ENCODE results near the gene CIDEA. TPM values are rescaled to one million over a fixed set of nuclear protein-coding genes. Genes with fewer than 3 reads are reported as not detected.
"Not testable (repeated sequence)": the region's sequence is repeated elsewhere in the genome, so short reads cannot be mapped to it uniquely, and the experiment has no call there.

The CIDEA gene, protein sequence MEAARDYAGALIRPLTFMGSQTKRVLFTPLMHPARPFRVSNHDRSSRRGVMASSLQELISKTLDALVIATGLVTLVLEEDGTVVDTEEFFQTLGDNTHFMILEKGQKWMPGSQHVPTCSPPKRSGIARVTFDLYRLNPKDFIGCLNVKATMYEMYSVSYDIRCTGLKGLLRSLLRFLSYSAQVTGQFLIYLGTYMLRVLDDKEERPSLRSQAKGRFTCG
- under 1 TPM in 2 of 12 donors, not detected in 10; 0.09 to 0.30 TPM for polyA plus RNA-seq (ENCODE audit: insufficient read length in 12 of 12)
- long read RNA-seq, donor 1, result 0 reads
- long read RNA-seq, donor 2, result 0 reads
- long read RNA-seq, donor 3, result 0 reads
- long read RNA-seq, donor 4, result 0 reads
- long read RNA-seq, donor 5, result 0 reads
- long read RNA-seq, donor 6, result 0 reads
- long read RNA-seq, donor 7, result 0 reads
- long read RNA-seq, donor 8, result 0 reads
- long read RNA-seq, donor 9, result 0 reads
- long read RNA-seq, donor 10, result 0 reads
- long read RNA-seq, donor 11, result 0 reads

DNA sequence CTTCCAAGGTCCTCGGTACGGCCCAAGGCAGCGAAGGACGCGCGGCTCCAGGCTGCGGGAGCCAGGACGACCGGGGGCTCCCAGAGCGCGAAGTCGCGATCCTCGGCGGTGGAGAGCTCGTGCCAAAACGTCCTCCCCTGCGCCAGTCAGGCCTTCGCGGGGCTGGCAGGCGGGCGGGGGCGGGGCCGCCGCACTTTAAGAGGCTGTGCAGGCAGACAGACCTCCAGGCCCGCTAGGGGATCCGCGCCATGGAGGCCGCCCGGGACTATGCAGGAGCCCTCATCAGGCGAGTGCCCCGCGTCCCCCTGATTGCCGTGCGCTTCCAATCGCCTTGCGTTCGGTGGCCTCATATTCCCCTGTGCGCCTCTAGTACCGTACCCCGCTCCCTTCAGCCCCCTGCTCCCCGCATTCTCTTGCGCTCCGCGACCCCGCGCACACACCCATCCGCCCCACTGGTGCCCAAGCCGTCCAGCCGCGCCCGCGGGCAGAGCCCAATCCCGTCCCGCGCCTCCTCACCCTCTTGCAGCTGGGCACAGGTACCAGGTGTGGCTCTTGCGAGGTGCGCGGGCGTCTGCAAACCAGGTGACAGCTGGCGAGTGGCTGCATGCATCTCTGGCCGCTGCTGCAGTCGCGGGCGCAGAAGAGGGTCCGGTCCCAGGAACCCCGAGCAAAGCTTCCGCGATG is at the start of gene CIDEA:
CIDEA (plus strand) TSS at position 226 of the 684 bp plus-strand sequence; CDS start at position 249, 23 bp downstream.
- DNase-seq, result no peak

DNA sequence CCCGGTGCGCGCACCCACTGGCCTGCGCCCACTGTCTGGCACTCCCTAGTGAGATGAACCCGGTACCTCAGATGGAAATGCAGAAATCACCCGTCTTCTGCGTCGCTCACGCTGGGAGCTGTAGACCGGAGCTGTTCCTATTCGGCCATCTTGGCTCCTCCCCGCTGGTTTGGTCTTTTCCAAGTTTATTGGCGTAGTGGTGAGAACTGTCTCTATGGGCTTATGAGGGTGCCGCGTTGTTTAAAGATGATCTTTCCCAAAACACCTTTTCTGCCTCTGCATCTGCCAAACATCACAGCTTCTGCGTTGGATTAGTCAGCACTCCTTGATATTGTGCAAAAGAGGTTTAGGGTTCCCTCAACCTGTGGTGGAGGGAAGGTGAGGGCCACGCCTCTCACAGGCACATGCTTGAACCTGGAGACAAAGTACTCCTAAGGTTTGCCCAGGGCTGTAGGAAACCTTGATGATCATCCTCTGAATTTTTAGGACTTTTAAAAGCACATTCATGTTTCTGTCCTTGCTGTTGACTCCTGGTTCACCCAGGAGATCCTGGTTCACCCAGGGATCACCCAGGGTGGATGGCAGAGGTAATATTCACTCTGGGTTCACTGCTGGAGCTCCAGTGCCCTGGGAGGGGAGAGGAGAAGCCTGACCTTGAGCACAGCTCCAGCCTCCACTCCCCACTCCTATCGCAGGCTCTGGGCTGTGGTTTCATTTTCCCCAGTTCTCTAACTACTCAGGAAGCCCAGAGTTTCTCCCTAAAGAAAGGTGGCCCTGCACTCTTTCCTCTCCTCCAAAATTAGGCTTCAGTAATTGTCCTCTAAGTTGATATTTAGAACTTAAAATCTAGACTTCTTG is 45.6 kb upstream of the CIDEA start:
- DNase-seq, result not testable (repeated sequence)

DNA sequence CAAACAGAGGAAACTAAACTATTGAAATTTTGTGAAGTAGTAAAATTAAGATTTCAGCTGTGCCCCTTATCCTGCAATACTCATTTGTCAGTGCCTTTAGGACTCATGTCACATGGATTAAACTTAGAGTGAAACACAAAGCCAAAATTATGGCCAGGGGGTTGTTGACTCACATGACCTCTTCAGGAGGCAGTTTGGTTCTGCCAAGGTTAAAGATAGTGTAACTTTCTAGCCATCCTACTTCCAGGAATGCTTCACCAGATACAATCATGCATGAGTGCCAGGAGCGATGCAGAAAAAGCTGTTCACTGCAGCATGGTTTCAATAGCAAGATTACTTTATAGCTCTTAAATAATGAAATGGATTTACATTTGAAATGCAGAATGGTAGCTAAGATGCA is 41.9 kb upstream of the CIDEA start:
- DNase-seq, result not testable (repeated sequence)

DNA sequence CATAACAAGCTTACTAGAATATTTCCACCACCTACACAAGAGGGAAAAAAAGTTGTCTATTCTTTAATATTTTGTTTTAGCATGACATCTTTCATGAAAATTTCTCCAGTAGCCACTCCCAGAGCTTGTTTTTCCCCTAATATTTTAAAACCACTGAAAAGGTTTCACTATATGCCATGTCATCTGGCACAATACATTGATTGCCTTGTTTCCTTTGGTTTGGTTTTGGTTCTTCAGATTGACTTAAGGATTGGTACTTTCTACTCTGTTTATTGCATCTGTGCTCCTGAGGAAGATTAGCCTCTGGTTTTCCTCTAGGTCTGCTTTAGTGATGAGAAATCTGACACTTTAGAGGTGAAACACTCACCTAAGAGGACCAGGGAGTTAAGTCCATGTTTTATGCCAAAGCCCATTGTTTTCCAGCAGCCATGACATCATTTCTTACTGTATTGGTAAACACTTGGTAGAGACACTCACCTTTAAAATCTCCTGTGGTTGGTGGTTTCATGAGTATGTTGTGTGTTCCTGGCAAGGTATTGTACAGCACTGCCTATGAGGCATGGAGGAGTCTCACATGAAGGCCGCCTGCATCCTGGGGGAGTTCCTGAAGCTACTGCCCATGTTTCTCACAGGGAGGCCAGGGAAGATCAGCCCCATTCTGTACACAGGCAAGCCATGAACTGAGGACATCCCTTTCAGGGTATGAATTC is 39.7 kb upstream of the CIDEA start:
- not testable (repeated sequence) for DNase-seq

DNA sequence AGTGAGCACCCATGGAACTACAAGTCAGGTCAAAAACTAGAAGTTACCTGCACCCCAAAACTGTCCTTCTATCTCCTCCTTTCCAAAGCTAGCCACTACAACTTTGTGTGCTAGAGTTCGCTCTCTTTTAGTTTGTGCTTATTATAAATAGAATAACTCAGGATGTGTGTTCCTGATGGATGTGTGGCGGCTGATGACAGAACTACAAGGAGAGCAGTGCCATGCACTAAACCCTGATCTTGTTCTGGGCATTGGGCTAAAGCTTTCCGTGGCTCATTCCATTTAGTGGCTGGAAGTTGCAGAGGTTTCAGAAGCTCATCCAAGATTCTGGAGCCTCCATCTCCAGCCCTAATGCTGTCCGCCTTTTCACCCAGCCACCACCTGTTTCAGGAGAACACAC is 37.7 kb upstream of the CIDEA start:
- DNase-seq, result not testable (repeated sequence)

DNA sequence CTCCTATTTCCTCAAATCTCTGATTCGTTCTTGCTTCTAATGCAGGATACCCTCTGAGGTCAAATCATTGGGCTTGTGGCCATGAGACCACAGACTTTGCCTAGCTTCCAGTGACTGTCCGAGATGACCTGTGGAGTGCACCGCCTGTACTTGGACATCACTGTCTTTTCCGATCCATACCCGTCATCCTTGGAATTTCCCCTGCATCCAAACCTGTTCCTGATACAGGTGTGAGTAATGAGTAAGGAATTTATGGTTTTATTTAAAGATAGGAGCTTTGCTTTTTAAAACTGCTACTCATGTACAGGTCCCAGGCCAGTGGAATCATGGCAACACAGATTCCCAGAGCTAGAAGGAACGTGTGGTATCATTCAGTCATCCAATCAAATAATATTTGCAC is 35.6 kb upstream of the CIDEA start:
- DNase-seq, result not testable (repeated sequence)

DNA sequence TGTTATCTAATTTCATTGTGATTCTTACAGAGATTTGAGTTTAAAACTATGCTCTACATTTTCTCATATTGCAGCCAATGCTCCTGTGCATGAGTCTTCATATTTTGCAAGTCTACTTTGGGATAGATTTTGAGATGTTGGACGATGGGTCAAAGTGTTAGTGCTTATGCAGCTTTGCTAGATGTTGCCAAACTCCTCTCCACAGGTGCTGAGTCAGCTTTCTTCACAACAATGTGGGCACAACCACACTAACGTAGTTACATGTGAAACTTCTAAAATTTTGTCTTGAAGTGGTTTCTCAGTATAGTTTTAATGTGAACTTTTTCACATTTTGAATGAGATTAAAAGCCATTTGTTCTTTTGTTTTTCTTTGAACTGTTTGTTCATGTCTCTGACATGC is 32.1 kb upstream of the CIDEA start:
- DNase-seq, result not testable (repeated sequence)

DNA sequence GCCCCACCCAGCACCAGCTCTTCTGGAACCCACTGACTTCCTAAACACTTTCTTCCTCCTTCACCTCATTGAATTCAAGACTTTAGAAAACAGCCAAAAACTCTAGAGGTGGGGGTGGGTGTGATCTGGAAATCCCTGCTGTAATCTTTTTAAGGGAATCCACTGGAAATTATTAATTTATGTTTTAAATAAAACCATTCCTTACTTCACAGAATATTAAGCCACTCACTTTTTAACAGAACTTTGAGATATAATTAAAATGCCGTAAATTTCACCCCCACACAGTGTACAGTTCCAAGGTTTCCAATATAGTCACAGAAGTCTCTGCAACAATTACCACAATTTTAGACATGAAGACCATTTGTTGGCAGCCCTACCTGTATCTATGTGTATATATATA is 30.8 kb upstream of the CIDEA start:
- not testable (repeated sequence) for DNase-seq

DNA sequence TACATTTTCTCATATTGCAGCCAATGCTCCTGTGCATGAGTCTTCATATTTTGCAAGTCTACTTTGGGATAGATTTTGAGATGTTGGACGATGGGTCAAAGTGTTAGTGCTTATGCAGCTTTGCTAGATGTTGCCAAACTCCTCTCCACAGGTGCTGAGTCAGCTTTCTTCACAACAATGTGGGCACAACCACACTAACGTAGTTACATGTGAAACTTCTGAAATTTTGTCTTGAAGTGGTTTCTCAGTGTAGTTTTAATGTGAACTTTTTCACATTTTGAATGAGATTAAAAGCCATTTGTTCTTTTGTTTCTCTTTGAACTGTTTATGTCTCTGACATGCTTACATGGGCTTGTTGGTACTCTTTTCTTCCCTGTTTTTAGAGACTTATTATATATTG is 27.4 kb upstream of the CIDEA start:
- not testable (repeated sequence) for DNase-seq

DNA sequence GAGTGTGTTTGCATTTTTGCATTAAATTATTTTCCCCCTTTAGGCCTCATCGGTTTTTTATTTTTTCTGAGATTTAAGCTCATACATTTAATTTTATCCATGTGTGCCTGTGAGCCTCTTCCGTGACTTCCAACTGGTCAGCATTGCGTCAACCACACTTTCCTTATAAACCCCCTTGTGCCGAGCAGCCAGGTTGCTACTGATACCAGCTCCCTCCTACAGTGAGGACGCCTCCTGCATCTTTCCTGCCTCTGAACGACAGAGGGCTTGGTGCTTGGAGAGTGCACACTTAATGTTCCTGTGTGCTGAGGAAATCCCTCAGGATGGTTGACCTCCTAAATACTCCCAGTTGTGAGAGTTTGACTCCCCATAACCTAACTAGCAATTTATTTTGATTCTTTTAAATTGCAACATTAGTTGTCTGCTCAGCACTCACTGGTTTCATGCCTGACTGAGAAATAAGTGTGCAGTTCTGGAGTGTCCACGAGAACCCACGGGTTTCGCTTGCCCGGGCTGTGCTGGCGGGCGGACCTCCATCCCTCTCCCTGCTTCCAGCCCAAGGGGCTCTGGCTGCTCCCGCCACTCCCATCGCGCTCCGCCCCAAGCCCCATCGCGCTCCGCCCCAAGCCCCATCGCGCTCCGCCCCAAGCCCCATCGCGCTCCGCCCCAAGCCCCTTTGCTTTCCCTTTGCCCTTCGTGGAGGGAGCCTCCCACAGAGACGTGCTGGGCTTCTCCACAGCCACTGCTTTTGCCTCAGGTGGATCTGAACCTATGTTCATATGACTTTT is 26.6 kb upstream of the CIDEA start:
- not testable (repeated sequence) for DNase-seq

DNA sequence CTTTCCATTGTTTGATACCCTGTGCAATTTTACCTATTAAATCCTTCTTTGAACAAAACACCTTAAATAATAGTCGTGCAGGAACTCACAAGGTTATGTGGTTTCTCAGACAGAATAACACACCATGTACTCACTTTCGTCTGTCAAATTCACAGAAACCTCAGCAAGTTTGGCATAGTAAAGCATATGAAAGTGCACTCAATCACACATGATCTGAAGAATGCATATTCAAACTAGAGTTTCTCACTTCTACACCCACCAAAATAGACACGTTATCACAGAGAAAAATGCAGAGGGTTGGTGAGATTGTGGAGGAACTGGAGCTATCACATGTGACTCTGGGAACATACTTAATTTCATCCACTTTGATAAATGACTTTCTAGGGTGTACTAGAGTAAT is 25.9 kb upstream of the CIDEA start:
- DNase-seq, result not testable (repeated sequence)

DNA sequence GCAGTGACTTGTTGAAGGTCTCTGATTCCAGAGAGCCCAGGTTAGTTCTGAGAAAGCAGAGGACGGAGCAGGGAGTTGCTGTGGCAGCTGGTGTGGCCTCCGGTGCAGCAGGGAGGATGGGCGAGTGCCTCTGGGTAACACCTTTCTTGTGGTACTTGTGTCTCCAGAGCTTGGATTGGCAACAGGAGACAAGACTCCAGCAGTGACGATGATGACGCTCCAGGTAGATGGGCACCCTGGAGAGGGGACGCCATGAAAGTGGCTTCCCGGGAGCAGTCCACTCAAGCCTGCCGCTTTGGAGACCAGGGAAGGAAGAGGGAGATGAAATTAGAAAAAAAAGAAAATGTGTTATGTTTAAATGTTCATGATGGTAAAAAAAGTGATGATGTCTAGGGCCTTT is 23.6 kb upstream of the CIDEA start:
- DNase-seq, result not testable (repeated sequence)

DNA sequence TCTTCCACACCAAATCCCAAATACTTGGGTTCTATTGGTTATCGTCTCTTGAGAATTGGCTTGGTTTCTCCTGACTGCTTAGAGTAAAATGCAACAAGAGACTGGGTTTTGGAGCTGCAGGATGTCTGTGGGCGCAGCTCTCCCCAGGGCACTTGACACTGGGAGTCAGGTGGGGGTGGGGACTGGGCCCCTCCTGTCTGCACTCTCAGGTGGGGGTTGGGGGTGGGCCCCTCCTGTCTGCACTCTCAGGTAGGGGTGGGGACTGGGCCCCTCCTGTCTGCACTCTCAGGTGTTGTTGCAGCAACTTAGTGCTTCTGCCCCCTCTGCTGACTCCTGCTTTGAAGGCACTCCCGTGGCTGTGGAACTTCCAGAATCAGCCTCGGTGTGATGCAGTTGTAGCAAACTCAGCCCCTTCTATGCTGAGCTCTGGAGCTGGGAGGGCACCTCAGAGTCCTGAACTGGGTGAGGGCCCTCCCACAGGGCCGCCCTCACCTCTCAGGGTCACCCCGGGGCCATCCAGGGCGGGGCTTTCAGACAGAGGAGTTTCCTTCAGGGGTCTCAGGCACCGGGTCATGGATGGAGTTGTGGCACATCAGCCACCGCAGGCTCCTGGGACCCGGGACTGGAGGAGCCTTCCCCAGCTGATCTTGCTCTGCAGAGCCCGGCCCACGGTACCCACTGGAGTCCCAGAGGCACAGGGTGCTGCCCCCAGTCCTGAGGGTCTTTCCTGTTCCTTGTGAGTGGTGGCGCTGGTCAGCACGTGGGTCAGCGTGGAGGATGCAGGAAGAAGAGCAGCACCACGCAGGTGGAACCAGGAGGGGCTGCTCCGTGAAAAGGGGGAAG is 22.9 kb upstream of the CIDEA start:
- DNase-seq, result no peak

DNA sequence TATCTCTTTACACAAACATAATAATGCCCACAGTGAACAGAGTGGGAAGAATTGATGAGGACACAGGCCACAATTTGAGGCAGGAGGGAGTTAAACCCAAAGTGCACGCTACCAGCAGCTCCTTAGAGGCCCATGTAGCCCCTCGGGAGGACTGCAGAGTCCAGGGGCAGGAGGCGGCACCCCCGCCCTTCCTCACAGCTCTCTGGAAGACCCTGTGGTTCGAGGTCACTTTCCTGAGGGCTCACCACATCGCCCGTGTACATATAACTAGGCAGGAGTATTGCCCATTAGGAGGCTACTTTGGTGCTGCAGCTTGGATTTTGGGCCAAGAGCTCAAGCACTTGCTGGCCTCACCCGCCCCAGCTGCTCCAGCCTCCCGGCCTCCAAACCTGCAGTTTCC is 22.2 kb upstream of the CIDEA start:
- DNase-seq, result no peak

DNA sequence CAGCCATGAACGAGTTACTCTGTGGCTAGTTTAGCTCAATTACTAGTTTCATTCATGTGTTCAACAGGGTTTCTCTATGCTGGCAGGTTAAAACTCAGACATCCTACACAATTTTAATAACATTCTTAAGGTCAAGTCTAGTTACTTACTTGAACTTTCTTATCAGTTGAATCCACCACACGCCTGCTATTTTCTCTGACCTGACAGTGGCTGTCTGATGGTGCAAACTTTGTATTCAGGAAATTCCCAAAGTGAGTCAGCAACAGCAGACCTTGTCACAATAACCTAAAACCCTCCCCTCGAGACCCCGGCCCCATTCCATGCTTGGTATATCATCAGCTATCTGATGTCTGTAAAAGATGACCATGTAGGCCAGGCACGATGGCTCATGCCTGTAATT is 20.8 kb upstream of the CIDEA start:
- no peak for DNase-seq

DNA sequence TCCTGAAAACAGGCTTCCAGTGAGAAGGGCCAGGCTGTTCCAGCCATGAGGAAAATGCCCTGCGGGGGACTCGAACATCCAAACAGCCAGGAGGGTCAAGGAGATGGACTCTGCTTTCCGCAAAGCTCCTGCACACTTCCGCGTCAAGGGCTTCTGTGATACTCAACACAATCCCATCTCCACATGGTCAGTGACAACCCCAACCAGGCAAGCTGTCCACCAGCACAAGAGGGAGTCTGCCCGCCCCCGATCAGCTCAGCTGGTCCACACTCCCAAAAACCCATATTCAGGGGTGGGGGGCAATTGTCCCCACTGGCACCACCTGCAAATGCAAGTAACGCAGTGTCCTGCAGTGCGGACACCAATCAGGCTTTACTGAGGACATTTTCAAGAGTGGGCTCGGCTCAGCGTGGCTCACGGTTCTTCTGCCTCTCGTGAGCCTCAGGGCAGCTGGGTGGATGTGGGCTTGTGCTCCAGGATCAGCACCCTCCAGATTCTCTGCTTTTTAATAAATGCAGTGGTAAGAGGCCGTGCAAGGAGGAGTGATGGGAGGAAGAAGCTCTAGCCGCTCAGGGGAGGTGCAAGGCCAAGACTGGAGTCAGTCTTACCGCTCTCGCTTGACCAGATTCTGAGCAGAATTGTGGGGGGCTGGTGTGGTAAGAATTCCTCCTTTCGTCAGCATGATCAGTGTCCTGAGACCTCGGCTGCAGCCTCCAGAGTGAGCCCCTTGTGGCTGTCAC is 19.5 kb upstream of the CIDEA start:
- no peak for DNase-seq

DNA sequence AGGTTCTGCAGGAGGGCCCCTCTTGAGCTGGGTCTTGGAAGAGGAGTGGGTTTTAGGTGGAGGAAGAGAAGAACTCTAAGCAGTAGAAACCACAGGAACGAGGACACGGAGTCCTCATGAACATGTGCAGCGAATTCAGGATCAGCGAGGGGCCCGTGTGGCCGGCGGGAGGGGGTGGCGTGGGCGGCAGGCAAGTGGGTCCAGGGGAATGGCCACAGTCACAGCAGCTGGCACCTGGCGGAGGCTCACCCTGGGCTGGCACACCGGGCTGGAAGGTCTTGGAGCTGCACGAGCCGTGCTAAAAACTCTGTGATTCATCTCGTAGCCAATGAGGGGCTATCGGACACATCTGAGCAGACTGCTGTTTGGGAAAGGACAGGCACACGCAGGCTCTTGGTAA is 18.0 kb upstream of the CIDEA start:
- DNase-seq, result no peak

DNA sequence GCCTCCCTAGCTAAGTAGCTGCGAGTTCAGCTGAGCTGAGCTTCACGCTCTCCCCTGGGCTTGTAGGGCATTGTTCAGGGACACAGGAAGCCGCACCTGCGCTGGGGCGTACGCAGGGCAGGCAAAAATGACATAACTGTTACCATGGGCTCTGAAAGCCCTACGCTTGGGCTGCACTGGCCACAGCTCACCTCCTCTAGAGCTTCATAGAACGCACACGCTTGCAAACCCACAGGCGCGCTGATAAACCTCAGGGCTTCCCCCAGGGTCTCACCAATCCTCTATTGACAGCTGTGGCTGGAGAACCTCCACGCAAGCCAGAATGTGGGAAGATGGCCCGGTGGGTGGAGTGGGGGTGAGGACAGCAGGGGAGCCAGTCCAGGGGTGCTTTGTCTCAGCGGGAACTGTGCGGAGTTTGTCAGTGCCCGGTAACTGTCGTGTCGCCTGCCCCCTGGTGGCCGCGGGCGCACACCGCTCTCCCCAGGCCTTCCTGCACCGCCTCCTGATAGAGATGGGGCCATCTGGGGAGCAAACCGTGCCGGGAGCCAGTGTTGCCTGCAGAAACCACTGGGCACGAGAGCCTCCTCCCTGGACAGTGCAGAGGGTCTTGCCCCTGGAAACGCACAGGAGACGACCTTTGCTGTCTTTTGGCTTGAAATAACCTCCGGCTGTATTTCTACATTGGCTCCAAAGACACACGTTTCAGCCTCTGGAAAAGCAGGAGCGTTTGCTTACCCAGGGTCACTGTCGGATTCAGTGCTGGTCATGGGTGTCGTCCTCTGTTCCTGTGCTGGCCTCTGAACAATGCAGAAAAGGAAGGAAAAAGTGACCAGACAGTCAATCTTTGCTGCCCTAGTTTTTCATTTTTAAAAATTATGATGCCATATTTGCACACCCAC is 17.0 kb upstream of the CIDEA start:
- DNase-seq, result peak; percentile 79

Data from muscle of arm (tissue), 14 donors.